ENCODE measurements around the gene TOP3A. TPM values are rescaled to one million over a fixed set of nuclear protein-coding genes. Genes with fewer than 3 reads are reported as not detected.

The TOP3A gene
- total RNA-seq, 4 donors from 2014 or later = 12.0 to 79.0 (median 32.1) TPM

GRCh38 chr17:18246109-18246725 is 68.6 kb downstream of the TOP3A start:
- Histone ChIP-seq H3K27ac (peak overlapping the region in 3 of 4 donors; percentile 55 to 77 (median 59)), H3K27me3 (no peaks in the 10 kb centered on the region), H3K4me3 (no peak overlapping the region), H3K9me3 (no peaks in the 10 kb centered on the region), H3K36me3 (peaks cover 0 to 26% (median 11%) of the 10 kb centered on the region in 4 donors), H3K4me1 (peaks cover 0 to 19% (median 4%) of the 10 kb centered on the region in 4 donors)
- intact Hi-C loops (cut with DNase I; ENCODE audit: low total_unique reads) (no loop called here), in situ Hi-C loops (cut with MboI; ENCODE audit: low pct_ligation_motif_present in 1 of 4, low pct_unique_long_range_greater_than_20kb in 1 of 4, low sequenced_read_pairs in 3 of 4) (no loop called here)
- no peak for TF ChIP-seq CTCF (IDR thresholded peaks at IDR 0.05)
- no peak for TF ChIP-seq POLR2A (IDR thresholded peaks at IDR 0.05)
- TF ChIP-seq EP300 (IDR thresholded peaks at IDR 0.05; ENCODE audit: low read depth) = no peak
- no peak for TF ChIP-seq POLR2AphosphoS5 (IDR thresholded peaks at IDR 0.05)
- DNase-seq = no peak
- WGBS, 2 donors (ENCODE audit: low coverage in 1 of 2) = 87% methylated on average over 24 of the region's 24 CpGs; no CpG with 5 or more reads in 1 of the 2 donors

GRCh38 chr17:18245038-18245776 is 69.6 kb downstream of the TOP3A start:
- in situ Hi-C loops (cut with MboI; ENCODE audit: low pct_ligation_motif_present in 1 of 4, low pct_unique_long_range_greater_than_20kb in 1 of 4, low sequenced_read_pairs in 3 of 4) = no loop called here
- no peaks in the 10 kb centered on the region for H3K27me3 ChIP-seq
- H3K27ac ChIP-seq = no peak overlapping the region
- peaks cover 0 to 15% (median 2%) of the 10 kb centered on the region in 4 donors for H3K4me1 ChIP-seq
- no peak for TF ChIP-seq EP300 (IDR thresholded peaks at IDR 0.05; ENCODE audit: low read depth)
- intact Hi-C loops (cut with DNase I; ENCODE audit: low total_unique reads) = no loop called here
- H3K36me3 ChIP-seq = peaks cover 0 to 17% (median 9%) of the 10 kb centered on the region in 4 donors
- DNase-seq = no peak
- 86 to 93% methylated on average over 3 to 13 of the region's 21 CpGs for WGBS, 2 donors (ENCODE audit: low coverage in 1 of 2)
- H3K4me3 ChIP-seq = no peak overlapping the region
- no peaks in the 10 kb centered on the region for H3K9me3 ChIP-seq

- Histone ChIP-seq H3K36me3 (peaks cover 0 to 17% (median 9%) of the 10 kb centered on the region in 4 donors), H3K9me3 (no peaks in the 10 kb centered on the region), H3K27ac (no peak overlapping the region), H3K27me3 (no peaks in the 10 kb centered on the region), H3K4me1 (peaks cover 0 to under 1% (median 0%) of the 10 kb centered on the region in 4 donors), H3K4me3 (no peak overlapping the region)
- WGBS, 2 donors (ENCODE audit: low coverage in 1 of 2) = 91% methylated on average over 28 of the region's 28 CpGs; no CpG with 5 or more reads in 1 of the 2 donors
- TF ChIP-seq POLR2AphosphoS5 (IDR thresholded peaks at IDR 0.05) = no peak
- TF ChIP-seq POLR2A (IDR thresholded peaks at IDR 0.05) = no peak
- TF ChIP-seq EP300 (IDR thresholded peaks at IDR 0.05; ENCODE audit: low read depth) = no peak
- intact Hi-C loops (cut with DNase I; ENCODE audit: low total_unique reads) = no loop called here
- in situ Hi-C loops (cut with MboI; ENCODE audit: low pct_ligation_motif_present in 1 of 4, low pct_unique_long_range_greater_than_20kb in 1 of 4, low sequenced_read_pairs in 3 of 4) = no loop called here
- no peak for DNase-seq
Observed at GRCh38 chr17:18241229-18241871, 73.4 kb downstream of the TOP3A start.

- H3K4me3 ChIP-seq = no peak overlapping the region
- no peaks in the 10 kb centered on the region for H3K27me3 ChIP-seq
- H3K36me3 ChIP-seq = peaks cover 0 to 8% (median 4%) of the 10 kb centered on the region in 4 donors
- no peaks in the 10 kb centered on the region for H3K4me1 ChIP-seq
- TF ChIP-seq POLR2A (IDR thresholded peaks at IDR 0.05) (no peak), EP300 (IDR thresholded peaks at IDR 0.05; ENCODE audit: low read depth) (no peak), CTCF (IDR thresholded peaks at IDR 0.05) (no peak), POLR2AphosphoS5 (IDR thresholded peaks at IDR 0.05) (no peak)
- H3K27ac ChIP-seq = no peak overlapping the region
- no peaks in the 10 kb centered on the region for H3K9me3 ChIP-seq
- 75% methylated on average over 4 of the region's 19 CpGs; no CpG with 5 or more reads in 1 of the 2 donors for WGBS, 2 donors (ENCODE audit: low coverage in 1 of 2)
- intact Hi-C loops (cut with DNase I; ENCODE audit: low total_unique reads) = no loop called here
- no peak for DNase-seq
- in situ Hi-C loops (cut with MboI; ENCODE audit: low pct_ligation_motif_present in 1 of 4, low pct_unique_long_range_greater_than_20kb in 1 of 4, low sequenced_read_pairs in 3 of 4) = no loop called here
Observed at GRCh38 chr17:18240449-18240848, 74.3 kb downstream of the TOP3A start.

- no peak for TF ChIP-seq CTCF (IDR thresholded peaks at IDR 0.05)
- TF ChIP-seq EP300 (IDR thresholded peaks at IDR 0.05; ENCODE audit: low read depth) = no peak
- Histone ChIP-seq H3K4me1 (no peaks in the 10 kb centered on the region), H3K36me3 (no peaks in the 10 kb centered on the region), H3K9me3 (no peaks in the 10 kb centered on the region), H3K4me3 (no peak overlapping the region), H3K27ac (no peak overlapping the region), H3K27me3 (no peaks in the 10 kb centered on the region)
- in situ Hi-C loops (cut with MboI; ENCODE audit: low pct_ligation_motif_present in 1 of 4, low pct_unique_long_range_greater_than_20kb in 1 of 4, low sequenced_read_pairs in 3 of 4) = no loop called here
- intact Hi-C loops (cut with DNase I; ENCODE audit: low total_unique reads) = no loop called here
- WGBS, 2 donors (ENCODE audit: low coverage in 1 of 2) = 88% methylated on average over 18 of the region's 18 CpGs; no CpG with 5 or more reads in 1 of the 2 donors
- DNase-seq = no peak
Observed at GRCh38 chr17:18238299-18238698, 76.5 kb downstream of the TOP3A start.

Measured in transverse colon (tissue), 4 donors.